ENCODE results near the gene RRP8. TPM values are rescaled to one million over a fixed set of nuclear protein-coding genes. Genes with fewer than 3 reads are reported as not detected.

The RRP8 gene
- total RNA-seq, 1 experiment from 2014 or later: 16.0 TPM

DNA sequence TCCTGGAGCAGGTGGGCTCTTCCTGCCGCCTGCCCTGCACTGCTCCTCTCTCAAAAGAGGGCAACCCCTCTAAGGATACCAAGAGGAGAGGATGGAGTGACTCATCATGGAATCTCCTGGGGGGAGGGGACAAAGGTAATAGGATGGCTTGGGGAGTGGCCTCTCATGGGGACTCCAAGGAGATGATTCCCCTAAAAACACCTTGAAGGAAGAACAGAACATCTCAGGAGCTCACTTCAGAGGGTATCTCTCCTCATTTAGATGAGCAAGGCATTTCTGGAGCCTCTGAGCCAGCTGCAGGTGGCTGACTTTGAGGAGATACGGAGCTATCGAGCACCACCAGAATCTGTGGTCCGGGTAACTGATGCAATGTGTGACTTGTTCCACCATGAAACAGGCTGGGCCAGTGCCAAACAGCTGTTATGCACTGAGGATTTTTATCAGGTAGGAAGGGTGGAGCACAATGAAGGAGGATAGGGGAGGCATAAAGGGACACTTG lies 40.2 kb downstream of the RRP8 start:
- H3K23me2 ChIP-seq (ENCODE audit: insufficient read length, low read depth, low read length, poor library complexity, severe bottlenecking): no peaks in the 10 kb centered on the region
- H3K79me1 ChIP-seq (ENCODE audit: insufficient read depth, low read depth, low read length, poor library complexity, severe bottlenecking): no peaks in the 10 kb centered on the region
- H3K36me3 Mint-ChIP-seq (ENCODE audit: insufficient read depth in 1 of 3, low read depth in 3 of 3): no peaks in the 10 kb centered on the region; a peak in 2 of 7 replicates
- H3K27ac Mint-ChIP-seq: no peak overlapping the region
- no peak overlapping the region for H3K14ac ChIP-seq (ENCODE audit: insufficient read depth, low read length)
- H3K18ac ChIP-seq (ENCODE audit: insufficient read length, low read depth, low read length): no peak overlapping the region
- no peak overlapping the region for H3K4me3 Mint-ChIP-seq
- no peak overlapping the region for H2BK12ac ChIP-seq (ENCODE audit: insufficient read length, low read depth, low read length)
- H2AK5ac ChIP-seq (ENCODE audit: insufficient read length, low read length): no peak overlapping the region
- H4K20me1 ChIP-seq (ENCODE audit: control insufficient read depth, insufficient read depth, insufficient read length): no peaks in the 10 kb centered on the region
- no peak overlapping the region for H2BK120ac ChIP-seq (ENCODE audit: low read depth, low read length, poor library complexity, severe bottlenecking)
- H3K4me2 ChIP-seq (ENCODE audit: insufficient read depth, insufficient read length, low read length): no peak overlapping the region
- no peak overlapping the region for H3K23ac ChIP-seq (ENCODE audit: insufficient read length, low read depth, low read length)
- TF ChIP-seq, protein P1, sequence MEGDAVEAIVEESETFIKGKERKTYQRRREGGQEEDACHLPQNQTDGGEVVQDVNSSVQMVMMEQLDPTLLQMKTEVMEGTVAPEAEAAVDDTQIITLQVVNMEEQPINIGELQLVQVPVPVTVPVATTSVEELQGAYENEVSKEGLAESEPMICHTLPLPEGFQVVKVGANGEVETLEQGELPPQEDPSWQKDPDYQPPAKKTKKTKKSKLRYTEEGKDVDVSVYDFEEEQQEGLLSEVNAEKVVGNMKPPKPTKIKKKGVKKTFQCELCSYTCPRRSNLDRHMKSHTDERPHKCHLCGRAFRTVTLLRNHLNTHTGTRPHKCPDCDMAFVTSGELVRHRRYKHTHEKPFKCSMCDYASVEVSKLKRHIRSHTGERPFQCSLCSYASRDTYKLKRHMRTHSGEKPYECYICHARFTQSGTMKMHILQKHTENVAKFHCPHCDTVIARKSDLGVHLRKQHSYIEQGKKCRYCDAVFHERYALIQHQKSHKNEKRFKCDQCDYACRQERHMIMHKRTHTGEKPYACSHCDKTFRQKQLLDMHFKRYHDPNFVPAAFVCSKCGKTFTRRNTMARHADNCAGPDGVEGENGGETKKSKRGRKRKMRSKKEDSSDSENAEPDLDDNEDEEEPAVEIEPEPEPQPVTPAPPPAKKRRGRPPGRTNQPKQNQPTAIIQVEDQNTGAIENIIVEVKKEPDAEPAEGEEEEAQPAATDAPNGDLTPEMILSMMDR (conservative IDR thresholded peaks at IDR 0.05): no peak
- no peak overlapping the region for H4K5ac ChIP-seq (ENCODE audit: insufficient read length, low read depth, low read length)
- H4K91ac ChIP-seq (ENCODE audit: insufficient read length, low read depth, low read length): no peak overlapping the region
- H3K9me3 Mint-ChIP-seq: no peaks in the 10 kb centered on the region
- H3K27ac ChIP-seq (ENCODE audit: insufficient read length, low read depth, low read length): no peak overlapping the region
- no CpG with 5 or more reads among the region's 4 CpGs for WGBS (ENCODE audit: extremely low coverage, insufficient read length, low lambda C conversion rate)
- no peak overlapping the region for H2AFZ ChIP-seq (ENCODE audit: low read length)
- H2BK20ac ChIP-seq (ENCODE audit: low read depth, low read length, poor library complexity, severe bottlenecking): no peak overlapping the region
- no peaks in the 10 kb centered on the region; the same call in 1 of the 2 replicates for H3K27me3 Mint-ChIP-seq (ENCODE audit: low read depth)
- no peak for DNase-seq
- H3K9me3 ChIP-seq (ENCODE audit: control insufficient read depth, low read depth, low read length): no peaks in the 10 kb centered on the region
- H3K27me3 ChIP-seq (ENCODE audit: insufficient read depth, low read length): no peaks in the 10 kb centered on the region
- no peak overlapping the region for H3K56ac ChIP-seq (ENCODE audit: insufficient read length, low read depth, low read length)
- peaks cover 20 to 31% of the 10 kb centered on the region in 2 experiments for H3K4me1 Mint-ChIP-seq
- peaks cover 3% of the 10 kb centered on the region; the same call in 1 of the 2 replicates for H3K4me1 ChIP-seq (ENCODE audit: insufficient read depth, low read length)
- H2BK15ac ChIP-seq (ENCODE audit: low read depth, low read length): no peak overlapping the region
- no peak overlapping the region for H3T11ph ChIP-seq (ENCODE audit: low read length)
- H2BK5ac ChIP-seq (ENCODE audit: insufficient read length, low read length): no peak overlapping the region
- no peaks in the 10 kb centered on the region for H3K79me2 ChIP-seq (ENCODE audit: insufficient read depth, low read length)
- no peak overlapping the region for H3K4ac ChIP-seq (ENCODE audit: low read depth, low read length)
- no peak overlapping the region for H4K8ac ChIP-seq (replicated peaks; ENCODE audit: insufficient read length, low read depth, low read length)
- no peak overlapping the region for H3K9ac ChIP-seq (ENCODE audit: extremely low read depth, insufficient read length, low read length)
